A673 (cell line): ENCODE data around the gene POLDIP2. TPM values are rescaled to one million over a fixed set of nuclear protein-coding genes. Genes with fewer than 3 reads are reported as not detected.

ENCODE experiments used
- BruUV-seq: library from RNA; stranded (reverse); fragments of 400-500 nt; replicated peaks from 2 replicates; lab custom pipeline; 2021; lab: Mats Ljungman, UMichigan
- CTCF ChIA-PET: fragments of 300-600 bp; sonication (Branson Sonifier 250); formaldehyde crosslinking; loops from one replicate; lab custom pipeline; 2022; ENCODE audit warnings: antibody characterized with exemption; lab: Charles Lee
- POLR2A ChIA-PET: fragments of 300-600 bp; sonication (Branson Sonifier 250); formaldehyde crosslinking; loops from one replicate; lab custom pipeline; 2022; ENCODE audit warnings: antibody characterized with exemption; ENCODE audit not compliant: low non-redundant PET; lab: Charles Lee
- DNase-seq: peaks from one replicate; pipeline ENCODE4 v3.0.0-alpha.2; 2015; ENCODE audit warnings: low spot score
- H3K27ac ChIP-seq: fragments of 200-600 bp; sonication (generic); 2 replicates; pipeline ENCODE4 v1.5.1; 2016; ENCODE audit warnings: mixed run types, low read depth, mild to moderate bottlenecking, mixed read lengths, antibody characterized with exemption, low read length; ENCODE audit not compliant: poor library complexity, severe bottlenecking
- H3K27me3 ChIP-seq: fragments of 200-600 bp; sonication (generic); replicated peaks from 2 replicates; pipeline ENCODE4 v1.6.1; 2017; ENCODE audit warnings: mixed run types, low read depth, mild to moderate bottlenecking, mixed read lengths, antibody characterized with exemption, low read length; ENCODE audit not compliant: insufficient read depth, poor library complexity
- H3K36me3 ChIP-seq: fragments of 200-600 bp; sonication (generic); 2 replicates; pipeline ENCODE4 v1.6.1; 2016; ENCODE audit warnings: mixed run types, mild to moderate bottlenecking, mixed read lengths, antibody characterized with exemption, low read length; ENCODE audit not compliant: insufficient read depth, poor library complexity, severe bottlenecking
- H3K4me1 ChIP-seq: fragments of 200-600 bp; sonication (generic); 2 replicates; pipeline ENCODE4 v1.6.1; 2017; ENCODE audit warnings: mixed run types, mild to moderate bottlenecking, mixed read lengths, antibody characterized with exemption, low read length; ENCODE audit not compliant: insufficient read depth, poor library complexity, severe bottlenecking
- H3K4me3 ChIP-seq: fragments of 200-600 bp; sonication (generic); 2 replicates; pipeline ENCODE4 v1.5.1; 2016; ENCODE audit warnings: low read depth, mixed run types, mild to moderate bottlenecking, mixed read lengths, low read length; ENCODE audit not compliant: poor library complexity, severe bottlenecking
- H3K9me3 ChIP-seq: fragments of 200-600 bp; sonication (generic); 2 replicates; pipeline ENCODE4 v1.6.1; 2016; ENCODE audit warnings: mixed run types, low read depth, mild to moderate bottlenecking, mixed read lengths, antibody characterized with exemption, low read length; ENCODE audit not compliant: poor library complexity, severe bottlenecking
- EZH2 ChIP-seq: fragments of 200-600 bp; sonication (generic); IDR thresholded peaks from 2 replicates; pipeline ENCODE4 v1.6.1; 2017; ENCODE audit warnings: borderline replicate concordance, low read depth, mild to moderate bottlenecking, mixed read lengths, antibody characterized with exemption, low read length; ENCODE audit not compliant: poor library complexity, severe bottlenecking
- intact Hi-C: fragments of 100-400 bp; cut with micrococcal nuclease; formaldehyde crosslinking; loops from one replicate; pipeline ENCODE4 v1.10.0; 2022; ENCODE audit not compliant: unreplicated experiment
- total RNA-seq: library from RNA; stranded (reverse); gene quantifications from 2 replicates; pipeline ENCODE4 v1.2.3, GENCODE V29; 2021
- TF ChIP-seq, protein P1 (sequence below): fragments of 300-800, 200-600 bp; sonication (generic); conservative IDR thresholded peaks from 2 replicates; pipeline ENCODE4 v1.5.1; 2017; ENCODE audit warnings: low read depth, mild to moderate bottlenecking, antibody characterized with exemption, low read length, moderate library complexity, mixed read lengths

Gene POLDIP2
- total RNA-seq, 1 experiment from 2014 or later: 115 TPM

DNA sequence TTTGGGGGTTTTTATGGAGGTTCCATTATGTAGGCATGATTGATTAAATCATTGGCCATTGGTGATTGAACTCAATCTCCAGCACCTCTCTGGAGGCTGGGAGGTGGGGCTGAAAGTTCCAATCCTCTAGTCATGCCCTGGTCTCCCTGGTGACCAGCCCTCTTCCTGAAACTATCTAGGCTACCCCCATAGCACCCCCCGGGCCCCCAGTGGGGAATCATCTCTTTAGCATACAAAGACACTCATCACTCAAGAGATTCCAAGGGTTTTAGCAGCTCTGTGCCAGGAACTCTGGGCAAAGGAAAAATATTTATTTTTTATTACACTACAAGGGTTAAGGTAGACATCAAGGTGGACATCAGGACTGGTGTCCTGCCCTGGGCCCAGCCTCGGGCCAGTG is 38.1 kb upstream of the POLDIP2 start:
- POLR2A ChIA-PET: no interaction called here
- no peak overlapping the region for H3K27ac ChIP-seq
- BruUV-seq: no TSS peak

DNA sequence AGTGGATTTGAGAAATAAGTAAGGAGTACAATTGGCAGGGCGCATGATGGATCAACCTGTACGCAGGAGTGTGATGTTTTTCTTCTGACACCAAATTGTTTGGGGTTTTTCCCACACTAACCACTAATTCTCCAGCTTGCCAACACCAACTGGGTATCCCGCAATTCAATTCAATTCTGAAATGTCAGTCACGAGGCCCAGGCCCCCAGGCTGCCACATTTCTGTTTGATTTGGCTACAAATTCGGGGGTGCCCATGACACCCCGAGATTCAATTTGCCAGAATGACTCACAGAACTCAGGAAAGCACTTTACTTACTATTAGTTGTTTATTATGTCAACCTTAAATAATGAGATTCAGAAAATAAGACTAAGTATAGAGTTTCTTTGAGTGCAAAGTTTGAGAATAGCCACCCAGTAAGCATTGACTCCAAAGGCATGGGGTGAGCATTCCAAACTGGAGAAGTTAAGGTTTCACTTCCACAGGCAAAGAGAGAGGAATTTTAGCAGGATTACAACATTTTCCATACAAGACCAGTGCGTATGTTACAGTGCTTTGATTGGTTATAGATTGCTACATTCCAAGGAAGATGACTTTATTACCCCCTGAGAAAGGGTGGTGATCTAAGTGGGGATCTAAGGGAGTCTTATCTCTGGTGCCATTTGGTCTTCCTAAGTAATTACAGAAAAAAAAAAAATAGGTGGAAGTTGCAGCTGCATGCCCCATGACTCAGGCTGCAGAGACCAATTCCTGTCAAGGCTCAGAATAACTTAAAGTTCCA is 37.2 kb upstream of the POLDIP2 start:
- Histone ChIP-seq H3K27ac (no peak overlapping the region), H3K9me3 (no peaks in the 10 kb centered on the region), H3K4me3 (no peak overlapping the region), H3K36me3 (peaks cover 28% of the 10 kb centered on the region), H3K27me3 (no peaks in the 10 kb centered on the region), H3K4me1 (no peaks in the 10 kb centered on the region)
- no peak for DNase-seq
- intact Hi-C loops: no loop called here
- ChIA-PET CTCF (no interaction called here), POLR2A (no interaction called here)
- TF ChIP-seq, protein P1, sequence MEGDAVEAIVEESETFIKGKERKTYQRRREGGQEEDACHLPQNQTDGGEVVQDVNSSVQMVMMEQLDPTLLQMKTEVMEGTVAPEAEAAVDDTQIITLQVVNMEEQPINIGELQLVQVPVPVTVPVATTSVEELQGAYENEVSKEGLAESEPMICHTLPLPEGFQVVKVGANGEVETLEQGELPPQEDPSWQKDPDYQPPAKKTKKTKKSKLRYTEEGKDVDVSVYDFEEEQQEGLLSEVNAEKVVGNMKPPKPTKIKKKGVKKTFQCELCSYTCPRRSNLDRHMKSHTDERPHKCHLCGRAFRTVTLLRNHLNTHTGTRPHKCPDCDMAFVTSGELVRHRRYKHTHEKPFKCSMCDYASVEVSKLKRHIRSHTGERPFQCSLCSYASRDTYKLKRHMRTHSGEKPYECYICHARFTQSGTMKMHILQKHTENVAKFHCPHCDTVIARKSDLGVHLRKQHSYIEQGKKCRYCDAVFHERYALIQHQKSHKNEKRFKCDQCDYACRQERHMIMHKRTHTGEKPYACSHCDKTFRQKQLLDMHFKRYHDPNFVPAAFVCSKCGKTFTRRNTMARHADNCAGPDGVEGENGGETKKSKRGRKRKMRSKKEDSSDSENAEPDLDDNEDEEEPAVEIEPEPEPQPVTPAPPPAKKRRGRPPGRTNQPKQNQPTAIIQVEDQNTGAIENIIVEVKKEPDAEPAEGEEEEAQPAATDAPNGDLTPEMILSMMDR: no peak
- TF ChIP-seq EZH2: no peak
- BruUV-seq: no TSS peak

More for the DNA sequence above, 38.1 kb upstream of the POLDIP2 start:
- peaks cover 20% of the 10 kb centered on the region for H3K36me3 ChIP-seq
- TF ChIP-seq, protein P1: no peak
- no peak for TF ChIP-seq EZH2
- DNase-seq: no peak
- H3K4me1 ChIP-seq: no peaks in the 10 kb centered on the region
- CTCF ChIA-PET: no interaction called here
- intact Hi-C loops: no loop called here
- H3K27me3 ChIP-seq: no peaks in the 10 kb centered on the region
- H3K4me3 ChIP-seq: no peak overlapping the region
- no peaks in the 10 kb centered on the region for H3K9me3 ChIP-seq

DNA sequence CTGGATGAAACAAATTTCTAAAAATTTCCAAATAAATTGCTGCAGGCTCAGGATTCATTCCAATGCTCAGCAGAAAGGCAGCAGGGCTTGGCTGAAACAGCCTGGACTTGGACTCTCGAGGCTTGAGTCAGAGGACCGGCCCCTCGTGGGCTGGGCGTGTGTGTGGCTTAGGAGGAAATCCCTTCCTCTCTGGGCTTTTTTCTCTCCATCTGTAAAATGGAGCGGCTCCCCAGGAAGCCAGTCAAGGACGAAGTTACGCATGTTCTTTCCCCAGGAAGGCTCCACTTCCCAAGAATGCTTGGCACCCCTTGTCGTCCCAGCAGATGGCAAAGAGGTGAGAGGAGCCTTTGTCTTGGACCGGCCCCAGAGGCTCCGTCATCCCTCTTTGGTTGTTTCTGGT is 35.2 kb upstream of the POLDIP2 start:
- TF ChIP-seq EZH2: no peak
- TF ChIP-seq, protein P1: no peak
- no peak overlapping the region for H3K27ac ChIP-seq
- ChIA-PET POLR2A (no interaction called here), CTCF (no interaction called here)
- no peak overlapping the region for H3K4me3 ChIP-seq
- BruUV-seq: no TSS peak
- H3K4me1 ChIP-seq: no peaks in the 10 kb centered on the region
- intact Hi-C loops: no loop called here
- no peak for DNase-seq
- H3K27me3 ChIP-seq: no peaks in the 10 kb centered on the region
- no peaks in the 10 kb centered on the region for H3K9me3 ChIP-seq
- peaks cover 37% of the 10 kb centered on the region for H3K36me3 ChIP-seq
